Inferior parietal cortex (tissue), 1 donor: Measurements from ENCODE around the gene KRT79.

Experiments used
- DNase-seq: peaks from one replicate; pipeline ENCODE4 v3.0.0-alpha.2; 2016; ENCODE audit errors: extremely low spot score

The KRT79 gene

DNA sequence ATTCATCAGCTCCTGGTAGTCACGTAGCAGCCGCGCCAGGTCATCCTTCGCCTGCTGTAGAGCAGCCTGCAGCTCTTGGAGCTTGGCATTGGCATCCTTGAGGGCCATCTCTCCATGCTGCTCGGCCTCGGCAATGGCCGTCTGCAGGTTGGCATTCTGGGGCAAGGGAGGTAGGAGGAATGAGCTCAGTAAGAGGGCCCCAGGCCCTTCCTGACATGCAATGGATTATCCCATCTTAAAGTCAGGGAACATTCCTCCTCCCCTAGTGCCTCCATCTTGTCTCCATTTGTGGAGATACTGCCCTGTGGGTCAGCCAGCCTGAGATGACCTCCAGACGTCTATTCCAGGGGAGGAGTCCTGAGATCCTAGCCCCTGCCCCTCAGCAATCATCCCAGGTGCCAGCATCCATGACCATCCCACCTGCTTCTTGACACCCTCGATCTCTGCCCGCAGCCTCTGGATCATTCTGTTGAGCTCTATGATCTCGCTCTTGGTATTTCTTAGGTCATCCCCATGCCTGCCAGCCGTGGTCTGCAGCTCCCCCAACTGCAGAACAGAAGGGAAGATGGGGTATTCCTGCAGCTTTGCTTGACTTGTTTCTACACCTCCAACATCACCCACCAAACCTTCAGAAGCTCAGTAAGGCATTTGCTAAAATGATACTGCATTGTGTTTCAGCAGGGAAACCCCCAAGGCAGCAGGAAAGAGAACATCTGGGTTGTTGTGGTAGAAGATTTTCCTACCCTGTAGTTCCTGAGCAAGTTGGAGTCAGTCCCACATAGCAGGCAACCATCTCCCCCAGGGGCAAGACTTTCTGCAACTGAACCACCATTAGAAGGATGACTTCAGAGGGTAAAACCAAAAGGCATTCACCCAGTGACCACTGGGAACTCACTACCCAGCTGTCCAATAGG lies 42.6 kb downstream of the KRT79 start:
- no peak for DNase-seq

DNA sequence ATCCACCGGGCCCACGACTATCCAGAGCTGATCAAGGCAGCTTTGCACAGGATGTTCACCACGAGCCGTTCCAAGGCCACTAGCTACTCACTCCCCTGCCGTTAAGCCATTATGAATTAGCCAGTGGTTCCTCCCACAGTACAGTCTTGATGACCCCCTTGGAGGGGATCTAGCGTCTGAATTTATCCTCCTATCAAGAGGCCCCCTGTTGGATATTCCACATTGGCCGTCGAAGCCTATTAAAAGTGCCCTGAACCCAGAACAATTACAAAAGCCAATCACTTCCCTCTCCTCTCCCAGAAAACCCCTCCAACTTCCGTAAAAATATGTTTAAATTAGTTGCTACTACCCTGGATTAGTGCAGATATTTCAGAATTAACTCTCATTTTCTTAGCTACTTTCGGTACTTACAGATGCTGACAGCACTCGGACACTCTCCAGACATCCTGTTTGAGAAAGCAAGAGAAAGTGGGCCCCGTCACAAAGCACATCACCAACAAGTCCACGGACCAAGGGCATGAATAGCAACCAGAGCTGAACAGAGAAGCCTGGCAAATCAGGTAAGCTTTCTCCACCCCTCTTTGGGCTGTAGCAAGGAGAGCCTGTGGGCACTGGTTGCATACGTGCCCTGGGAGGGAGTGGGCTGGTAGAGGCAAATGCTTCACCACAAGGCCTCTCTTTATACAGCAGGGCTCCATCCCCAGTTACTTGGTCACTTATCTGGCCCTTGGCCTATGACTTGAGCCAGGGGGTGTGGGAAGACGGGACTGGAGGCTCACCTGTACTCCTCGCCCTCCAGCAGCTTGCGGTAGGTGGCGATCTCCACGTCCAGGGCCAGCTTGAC lies 43.5 kb downstream of the KRT79 start:
- no peak for DNase-seq

DNA sequence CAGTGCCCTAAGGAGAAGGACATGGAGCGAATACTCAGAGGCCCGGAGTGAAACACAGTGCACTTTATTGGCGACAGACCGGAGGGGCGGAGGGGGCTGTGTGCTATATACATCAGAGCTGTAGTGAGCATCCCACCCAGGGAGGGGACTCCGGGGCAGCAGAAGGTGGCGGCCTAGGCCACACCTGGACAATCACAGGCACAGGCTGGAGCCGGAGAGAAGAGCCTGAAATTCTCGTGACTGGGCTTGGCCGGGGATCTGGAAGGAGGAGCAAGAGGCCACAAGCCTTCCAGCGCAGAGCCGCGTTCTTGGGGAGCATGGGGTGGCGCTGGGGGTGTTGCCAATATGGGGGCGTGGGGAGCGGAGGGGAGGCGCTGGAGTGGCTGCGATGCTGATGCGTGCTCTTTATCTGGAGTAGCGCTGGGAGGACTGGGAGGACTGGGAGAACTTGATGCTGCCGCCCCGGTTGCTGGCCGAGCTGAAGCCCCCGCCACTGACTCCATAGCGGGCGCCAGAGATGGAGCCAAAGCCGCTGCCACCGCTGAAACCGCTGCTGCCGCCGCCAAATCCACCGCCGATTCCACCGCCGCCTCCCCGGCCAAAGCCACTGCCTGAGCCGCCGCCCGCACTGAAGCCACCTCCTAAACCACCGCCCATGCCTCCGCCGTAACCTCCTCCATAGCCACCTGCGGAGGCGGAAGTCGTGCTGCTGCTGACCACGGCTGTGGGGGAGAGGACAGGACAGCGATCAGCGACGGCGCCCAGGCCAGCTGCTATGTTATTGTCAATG lies 44.3 kb downstream of the KRT79 start:
- no peak for DNase-seq

- no peak for DNase-seq
Measured at GRCh38 chr12:52788876-52789636, 45.1 kb downstream of the KRT79 start.

- DNase-seq: no peak
Measured at GRCh38 chr12:52788192-52788875, 45.8 kb downstream of the KRT79 start.

DNA sequence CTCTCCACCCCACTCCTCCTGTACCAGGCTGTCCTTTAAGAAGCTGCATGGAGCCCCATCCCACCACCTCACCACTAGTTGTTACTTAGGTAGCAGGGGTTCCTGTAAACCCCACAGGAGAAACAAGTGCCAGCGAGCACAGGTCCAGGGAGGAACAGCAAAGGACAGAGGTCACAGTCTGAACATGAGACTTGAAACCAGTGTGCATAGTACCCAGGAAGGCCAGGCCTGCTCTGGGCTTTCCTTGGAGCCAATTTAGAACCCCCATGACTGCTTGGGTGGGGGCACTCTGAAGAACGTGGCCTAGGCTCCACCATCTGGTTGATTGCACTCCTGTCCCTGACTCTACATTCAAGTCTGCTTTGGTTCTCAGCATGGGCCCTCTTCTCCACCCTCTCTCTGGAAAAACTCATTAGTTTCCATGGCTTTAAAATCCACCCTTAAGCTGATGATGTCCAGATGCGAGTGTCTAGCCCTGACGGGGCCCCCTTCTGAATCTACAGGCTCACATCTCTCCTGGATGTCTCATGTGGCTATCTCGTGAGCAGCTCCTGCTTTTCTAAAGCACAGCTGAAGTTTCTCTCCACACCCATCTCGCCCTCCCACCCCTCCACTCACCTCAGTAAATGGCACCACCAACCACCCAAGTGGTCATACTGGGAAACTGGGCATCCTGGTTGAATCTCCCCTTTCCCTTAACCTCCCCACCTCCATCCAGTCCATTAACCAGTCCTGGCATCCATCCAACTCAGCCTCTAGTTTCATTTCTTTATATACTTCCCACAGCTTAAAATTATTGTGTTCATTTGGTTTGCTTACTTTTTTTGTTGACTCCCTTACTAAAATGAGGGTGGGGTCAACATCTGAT lies 46.6 kb downstream of the KRT79 start:
- DNase-seq: no peak

GRCh38 chr12:52784909-52785308 lies 49.2 kb downstream of the KRT79 start:
- DNase-seq: no peak

DNA sequence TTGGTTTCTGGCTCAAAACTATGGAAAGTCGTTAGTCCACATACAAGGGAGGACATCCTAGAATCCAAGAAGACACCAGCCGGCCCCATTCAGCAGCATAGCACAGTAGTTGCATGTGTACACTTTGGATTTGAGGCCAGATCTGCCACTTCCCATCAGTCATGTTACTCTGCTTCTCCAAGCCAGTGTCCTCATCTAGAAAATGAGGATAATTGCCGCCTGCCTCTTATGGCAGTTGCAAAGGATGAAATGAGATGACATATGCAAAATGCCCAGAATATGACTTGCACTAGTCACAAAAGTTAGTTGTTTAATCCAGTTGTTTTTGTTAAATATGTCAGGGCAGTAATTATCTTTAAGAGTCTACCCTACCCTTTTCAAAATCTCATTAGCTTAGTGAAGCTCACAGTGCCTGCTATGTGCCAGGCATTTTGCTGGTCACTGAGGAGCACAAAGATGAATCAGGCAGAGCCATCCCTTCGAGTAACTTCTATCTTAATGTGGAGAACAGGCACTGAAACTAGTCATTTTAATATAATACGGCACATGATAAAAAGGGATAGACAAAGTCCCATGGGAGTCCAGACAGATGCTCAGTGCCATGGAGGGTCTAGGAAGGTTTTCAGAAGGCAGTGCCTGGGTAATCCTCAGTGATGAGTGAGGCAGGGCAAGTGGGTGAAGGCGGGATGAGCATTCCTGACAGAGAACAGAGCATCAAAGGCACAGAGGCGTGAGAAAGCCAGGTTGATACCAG lies 50.4 kb downstream of the KRT79 start:
- DNase-seq: no peak

DNA sequence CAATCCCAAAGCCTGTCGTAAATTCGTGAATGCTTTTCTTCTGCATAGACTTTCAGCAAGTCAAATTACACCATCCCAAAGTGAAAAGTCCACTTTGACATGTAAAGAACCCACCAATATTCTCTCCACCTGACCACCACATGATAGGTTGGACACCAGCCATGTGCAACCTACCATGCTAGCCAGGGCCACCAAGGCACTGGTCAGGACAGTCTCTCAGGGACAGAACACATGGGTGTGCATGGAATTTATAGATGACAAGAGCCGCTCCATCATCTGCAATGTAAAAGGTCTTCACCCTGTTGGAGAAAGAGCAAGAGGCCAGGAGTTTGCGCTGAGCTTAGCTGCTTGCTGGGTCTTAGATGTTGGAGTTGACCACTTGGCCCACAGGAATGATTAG lies 51.6 kb downstream of the KRT79 start:
- no peak for DNase-seq

GRCh38 chr12:52781399-52782082 lies 52.6 kb downstream of the KRT79 start:
- DNase-seq: no peak

- DNase-seq: no peak
Measured at GRCh38 chr12:52779914-52780313, 54.2 kb downstream of the KRT79 start.

DNA sequence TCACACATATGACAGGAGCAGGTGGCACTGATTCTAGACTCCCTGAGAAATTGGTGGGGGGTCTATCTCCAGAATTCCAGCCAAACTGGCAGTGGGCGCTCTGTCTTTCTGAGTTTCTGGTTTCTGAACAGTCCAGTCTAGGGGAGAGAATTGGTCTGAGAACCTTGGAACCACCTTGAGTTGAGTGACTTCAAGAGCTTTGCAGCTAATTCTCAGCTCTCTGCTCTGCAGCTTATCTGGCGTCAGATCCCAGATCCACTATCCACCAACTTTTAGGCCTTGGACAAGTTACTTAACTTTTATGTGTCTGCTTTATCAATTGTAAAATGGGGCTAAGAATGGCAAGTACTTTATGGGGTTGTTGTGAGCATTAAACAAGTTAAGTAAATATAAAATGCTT lies 55.3 kb downstream of the KRT79 start:
- no peak for DNase-seq

- no peak for DNase-seq
Measured at GRCh38 chr12:52777566-52777965, 56.5 kb downstream of the KRT79 start.

GRCh38 chr12:52776913-52777395 lies 57.2 kb downstream of the KRT79 start, which contains the start of gene KRT76:
Gene KRT76, minus strand, starts transcription at chr12:52777345. Its CDS starts 54 bp downstream, at chr12:52777291.
- no peak for DNase-seq

- DNase-seq: no peak
Measured at GRCh38 chr12:52776435-52776834, 57.7 kb downstream of the KRT79 start.

- no peak for DNase-seq
Measured at GRCh38 chr12:52774629-52775250, 59.4 kb downstream of the KRT79 start.

DNA sequence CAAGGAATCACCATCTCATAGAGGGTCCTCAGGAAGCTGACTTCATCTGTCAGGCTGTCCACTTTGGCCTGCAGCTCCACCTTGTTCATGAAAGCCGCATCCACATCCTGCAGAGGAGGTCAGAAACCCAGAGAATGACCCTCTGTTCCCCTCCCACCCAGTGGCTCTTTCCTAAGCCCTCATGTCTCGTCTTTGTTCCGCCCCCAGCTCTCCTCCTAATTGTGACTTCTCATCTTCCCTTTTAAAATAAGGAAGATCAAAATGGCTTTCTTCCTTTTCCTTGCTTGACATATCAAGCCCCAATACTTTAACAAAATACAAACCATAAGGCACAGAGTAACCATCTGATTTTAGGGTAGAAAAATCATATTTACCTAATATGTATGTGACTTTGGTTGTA lies 61.3 kb downstream of the KRT79 start:
- no peak for DNase-seq

DNA sequence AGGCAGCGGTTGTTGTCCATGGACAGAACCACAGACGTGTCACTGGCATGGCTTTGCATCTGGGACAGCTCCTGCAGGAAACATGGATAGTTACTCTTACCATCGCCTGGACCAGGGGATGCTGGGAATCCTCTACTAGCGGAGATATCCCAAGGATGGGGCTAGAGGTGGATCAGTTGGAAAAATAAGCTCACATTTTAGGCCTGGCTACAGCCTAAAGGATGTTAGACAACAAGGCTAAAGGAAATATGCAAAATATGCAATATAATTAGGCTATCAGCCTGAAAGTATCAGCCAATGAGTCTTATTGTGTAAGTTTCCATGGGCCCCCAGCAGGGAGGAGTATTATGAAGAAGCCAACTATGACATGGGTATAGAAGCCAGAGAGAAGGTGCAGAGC lies 61.9 kb downstream of the KRT79 start:
- DNase-seq: no peak
